KMS-11 (cell line): Measurements from ENCODE around the gene STXBP6.

ENCODE experiments used
- H2AFZ ChIP-seq: fragments of 200-600 bp; sonication (generic); 2 replicates; pipeline ENCODE4 v1.6.1; 2016; ENCODE audit warnings: antibody characterized with exemption, mixed run types, low read depth
- H3K27ac ChIP-seq: fragments of 200-600 bp; sonication (generic); 2 replicates; pipeline ENCODE4 v1.6.1; 2016; ENCODE audit warnings: mild to moderate bottlenecking, mixed run types
- H3K27me3 ChIP-seq: fragments of 200-600 bp; sonication (generic); 2 replicates; pipeline ENCODE4 v1.6.1; 2017; ENCODE audit warnings: mild to moderate bottlenecking, low read depth, mixed run types, moderate library complexity; ENCODE audit not compliant: insufficient read depth
- H3K36me3 ChIP-seq: fragments of 200-600 bp; sonication (generic); 2 replicates; pipeline ENCODE4 v1.6.1; 2017; ENCODE audit warnings: mild to moderate bottlenecking, mixed run types; ENCODE audit not compliant: insufficient read depth
- H3K4me1 ChIP-seq: fragments of 200-600 bp; sonication (generic); 2 replicates; pipeline ENCODE4 v1.6.1; 2016; ENCODE audit warnings: mild to moderate bottlenecking, low read depth, mixed run types; ENCODE audit not compliant: poor library complexity, severe bottlenecking
- H3K4me2 ChIP-seq: fragments of 200-600 bp; sonication (generic); 2 replicates; pipeline ENCODE4 v1.7.0; 2016; ENCODE audit warnings: mild to moderate bottlenecking, mixed run types
- H3K4me3 ChIP-seq: fragments of 200-600 bp; sonication (generic); IDR thresholded peaks from 2 replicates; pipeline ENCODE4 v1.6.1; 2017; ENCODE audit warnings: low read depth, low read length, mixed read lengths; ENCODE audit not compliant: insufficient read depth
- H3K79me2 ChIP-seq: fragments of 200-600 bp; sonication (generic); 2 replicates; pipeline ENCODE4 v1.6.1; 2016; ENCODE audit warnings: low read depth, mixed run types; ENCODE audit not compliant: insufficient read depth
- H3K9ac ChIP-seq: fragments of 200-600 bp; sonication (generic); 2 replicates; pipeline ENCODE4 v1.6.1; 2016; ENCODE audit warnings: mild to moderate bottlenecking, mixed run types
- H4K20me1 ChIP-seq: fragments of 200-600 bp; sonication (generic); 2 replicates; pipeline ENCODE4 v1.6.1; 2016; ENCODE audit warnings: mild to moderate bottlenecking, mixed run types; ENCODE audit not compliant: insufficient read depth
- CTCF ChIP-seq: fragments of 200-600 bp; sonication (generic); conservative IDR thresholded peaks from 2 replicates; pipeline ENCODE4 v1.6.1; 2017; ENCODE audit warnings: low read depth, mild to moderate bottlenecking, antibody characterized with exemption, low read length, moderate library complexity, mixed read lengths

Gene STXBP6

GRCh38 chr14:24972844-24973243, 77.1 kb downstream of the STXBP6 start:
- Histone ChIP-seq H3K36me3 (no peaks in the 10 kb centered on the region), H2AFZ (no peak overlapping the region), H3K4me1 (peaks cover 7% of the 10 kb centered on the region), H3K79me2 (no peaks in the 10 kb centered on the region), H3K27ac (no peak overlapping the region), H4K20me1 (no peaks in the 10 kb centered on the region), H3K4me3 (no peak overlapping the region), H3K4me2 (no peak overlapping the region), H3K27me3 (no peaks in the 10 kb centered on the region), H3K9ac (no peak overlapping the region)
- no peak for TF ChIP-seq CTCF

GRCh38 chr14:24971255-24971654, 78.7 kb downstream of the STXBP6 start:
- no peaks in the 10 kb centered on the region for H3K4me1 ChIP-seq
- H3K9ac ChIP-seq: no peak overlapping the region
- no peaks in the 10 kb centered on the region for H3K27me3 ChIP-seq
- H3K79me2 ChIP-seq: no peaks in the 10 kb centered on the region
- no peak for TF ChIP-seq CTCF
- H3K36me3 ChIP-seq: no peaks in the 10 kb centered on the region
- no peak overlapping the region for H3K27ac ChIP-seq
- H3K4me2 ChIP-seq: no peak overlapping the region
- H4K20me1 ChIP-seq: no peaks in the 10 kb centered on the region
- H2AFZ ChIP-seq: no peak overlapping the region
- H3K4me3 ChIP-seq: no peak overlapping the region

- Histone ChIP-seq H3K4me2 (no peak overlapping the region), H3K4me3 (no peak overlapping the region), H3K27ac (no peak overlapping the region), H3K4me1 (no peaks in the 10 kb centered on the region), H4K20me1 (no peaks in the 10 kb centered on the region), H3K27me3 (no peaks in the 10 kb centered on the region), H3K9ac (no peak overlapping the region), H3K79me2 (no peaks in the 10 kb centered on the region), H2AFZ (no peak overlapping the region), H3K36me3 (no peaks in the 10 kb centered on the region)
- TF ChIP-seq CTCF: no peak
Observed at GRCh38 chr14:24966579-24966964, 83.4 kb downstream of the STXBP6 start.

GRCh38 chr14:24965934-24966578, 83.9 kb downstream of the STXBP6 start:
- Histone ChIP-seq H3K27ac (no peak overlapping the region), H3K4me3 (no peak overlapping the region), H3K79me2 (no peaks in the 10 kb centered on the region), H3K27me3 (no peaks in the 10 kb centered on the region), H2AFZ (no peak overlapping the region), H3K36me3 (no peaks in the 10 kb centered on the region), H4K20me1 (no peaks in the 10 kb centered on the region), H3K4me2 (no peak overlapping the region), H3K9ac (no peak overlapping the region), H3K4me1 (no peaks in the 10 kb centered on the region)
- no peak for TF ChIP-seq CTCF

- no peaks in the 10 kb centered on the region for H4K20me1 ChIP-seq
- H3K79me2 ChIP-seq: no peaks in the 10 kb centered on the region
- H2AFZ ChIP-seq: no peak overlapping the region
- no peaks in the 10 kb centered on the region for H3K4me1 ChIP-seq
- TF ChIP-seq CTCF: no peak
- no peak overlapping the region for H3K4me2 ChIP-seq
- H3K4me3 ChIP-seq: no peak overlapping the region
- H3K36me3 ChIP-seq: no peaks in the 10 kb centered on the region
- H3K9ac ChIP-seq: no peak overlapping the region
- H3K27me3 ChIP-seq: no peaks in the 10 kb centered on the region
- H3K27ac ChIP-seq: no peak overlapping the region
Observed at GRCh38 chr14:24965578-24965933, 84.4 kb downstream of the STXBP6 start.
